Activated CD4-positive, alpha-beta T cell treated with anti-CD3 and anti-CD28 coated beads, Interleukin-2, amount 50 U/mL, for 1 hour (primary cell): Measurements from ENCODE around the gene VWA3B.
"Not testable (repeated sequence)": the region's sequence is repeated elsewhere in the genome, so short reads cannot be mapped to it uniquely, and the experiment has no call there.

Experiments used
- DNase-seq: peaks from one replicate; pipeline ENCODE4 v3.0.0-alpha.2; 2020

Gene VWA3B

DNA sequence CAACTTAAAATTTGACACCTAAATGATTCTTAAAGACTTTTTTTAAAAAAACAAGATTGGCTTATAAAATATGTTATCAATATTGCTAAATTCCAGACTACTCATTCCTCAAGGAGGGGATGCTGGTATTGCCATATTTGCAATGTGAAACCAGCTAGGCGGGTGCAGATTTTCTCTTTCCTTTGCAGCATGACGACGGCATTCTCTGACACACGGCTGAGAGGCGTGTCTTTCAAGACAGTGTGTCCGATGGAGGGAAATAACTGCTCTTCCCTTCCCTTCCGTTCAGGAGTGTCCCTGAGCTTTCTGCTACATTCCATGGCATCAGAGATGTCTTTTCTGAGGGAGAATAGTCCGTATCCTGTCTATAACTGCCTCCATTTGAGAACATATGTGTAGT is 221.1 kb downstream of the VWA3B start:
- DNase-seq: no peak

DNA sequence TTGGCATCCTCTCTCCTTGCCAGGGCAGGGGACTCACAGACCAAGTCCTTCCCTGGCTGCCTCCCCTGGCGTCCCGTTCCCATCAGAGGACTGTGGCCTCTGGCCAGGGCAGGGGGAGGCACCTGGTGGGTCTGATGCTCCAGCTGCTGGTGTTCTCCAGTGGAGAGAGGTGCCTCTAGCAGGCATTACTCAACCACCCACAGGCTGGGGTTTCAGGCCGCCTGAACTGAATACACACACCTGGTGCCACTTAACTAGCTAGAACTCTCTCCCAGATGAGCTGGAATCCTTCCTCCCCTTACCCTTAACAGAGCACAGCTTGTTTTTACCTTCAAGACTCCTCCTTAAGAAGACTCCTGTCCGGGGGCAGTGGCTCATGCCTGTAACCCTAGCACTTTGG is 221.6 kb downstream of the VWA3B start:
- no peak for DNase-seq

DNA sequence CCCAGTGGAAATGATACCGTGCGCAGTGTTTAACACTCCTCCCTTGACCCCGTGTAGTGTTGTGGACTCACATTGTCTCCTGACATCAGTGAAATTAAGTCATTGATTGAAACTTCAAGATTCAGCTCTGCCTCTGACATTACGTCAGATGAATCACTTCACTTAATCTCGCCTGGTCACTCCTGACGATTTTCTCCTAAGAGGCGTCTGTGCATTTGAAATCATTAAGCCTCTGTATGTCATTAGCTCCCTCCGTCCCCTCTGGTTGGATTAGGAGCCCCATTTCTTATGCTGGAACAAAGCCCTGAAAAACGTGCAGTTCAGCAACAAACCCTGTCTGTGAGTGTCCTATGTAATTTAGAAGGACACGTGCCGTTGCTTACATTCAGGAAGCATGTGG is 222.6 kb downstream of the VWA3B start:
- no peak for DNase-seq

DNA sequence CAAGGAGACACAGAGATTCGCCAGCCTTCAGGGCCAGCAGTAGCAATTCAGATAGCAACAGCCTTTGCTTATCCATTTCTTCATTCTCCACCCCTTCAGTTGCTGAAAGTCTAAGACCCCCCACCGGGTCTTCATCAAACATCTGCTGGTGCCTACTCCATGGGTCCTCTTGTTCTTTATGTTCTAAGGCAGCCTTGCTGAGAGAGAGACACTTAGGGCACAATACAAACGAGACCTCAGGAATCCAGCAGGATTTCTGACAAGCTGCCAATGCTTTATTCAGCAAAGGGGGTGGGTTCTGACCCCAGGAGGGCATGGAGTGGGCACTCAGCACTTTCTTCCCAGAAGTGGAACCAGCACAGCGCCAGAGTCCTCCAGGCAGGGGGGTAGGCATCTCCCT is 223.0 kb downstream of the VWA3B start:
- DNase-seq: no peak

GRCh38 chr2:98311090-98311489 is 224.1 kb downstream of the VWA3B start:
- DNase-seq: no peak

DNA sequence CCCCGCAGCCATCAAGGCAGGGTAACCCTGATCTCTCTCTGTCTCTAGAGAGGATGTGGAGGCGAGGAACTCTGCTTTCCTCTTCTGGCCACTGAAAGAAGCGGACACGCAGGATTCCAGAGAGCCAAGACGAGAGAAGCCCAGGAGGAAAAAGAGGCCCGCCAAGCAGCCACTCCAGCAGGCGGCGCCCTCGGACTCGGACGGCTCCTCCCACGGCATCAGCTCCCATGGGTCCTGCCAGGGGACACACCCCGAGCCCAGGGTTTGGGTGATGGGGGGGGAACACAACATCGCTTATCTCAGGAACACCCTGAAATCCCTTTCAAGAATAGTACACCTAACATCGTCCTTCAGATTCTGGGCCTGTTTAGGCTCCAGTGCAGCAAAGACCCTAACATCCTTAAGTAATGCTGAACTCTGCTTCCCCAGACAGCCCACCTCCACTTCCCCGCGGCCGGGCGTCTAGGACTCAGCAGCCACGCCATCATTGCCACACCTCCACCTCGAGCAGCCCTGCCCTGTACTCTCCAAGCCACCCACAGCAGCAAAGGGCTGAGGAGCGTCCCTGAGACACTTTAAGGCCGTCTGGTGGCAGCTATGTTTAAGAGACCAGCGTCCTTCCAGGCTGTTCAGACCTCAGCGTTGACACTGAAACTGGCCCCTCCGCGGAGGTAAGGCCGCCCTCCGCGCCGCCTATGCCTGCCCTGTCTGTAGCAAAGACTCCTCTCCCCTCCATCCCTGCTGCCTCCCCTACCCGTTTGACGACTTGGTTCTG is 225.0 kb downstream of the VWA3B start:
- no peak for DNase-seq

DNA sequence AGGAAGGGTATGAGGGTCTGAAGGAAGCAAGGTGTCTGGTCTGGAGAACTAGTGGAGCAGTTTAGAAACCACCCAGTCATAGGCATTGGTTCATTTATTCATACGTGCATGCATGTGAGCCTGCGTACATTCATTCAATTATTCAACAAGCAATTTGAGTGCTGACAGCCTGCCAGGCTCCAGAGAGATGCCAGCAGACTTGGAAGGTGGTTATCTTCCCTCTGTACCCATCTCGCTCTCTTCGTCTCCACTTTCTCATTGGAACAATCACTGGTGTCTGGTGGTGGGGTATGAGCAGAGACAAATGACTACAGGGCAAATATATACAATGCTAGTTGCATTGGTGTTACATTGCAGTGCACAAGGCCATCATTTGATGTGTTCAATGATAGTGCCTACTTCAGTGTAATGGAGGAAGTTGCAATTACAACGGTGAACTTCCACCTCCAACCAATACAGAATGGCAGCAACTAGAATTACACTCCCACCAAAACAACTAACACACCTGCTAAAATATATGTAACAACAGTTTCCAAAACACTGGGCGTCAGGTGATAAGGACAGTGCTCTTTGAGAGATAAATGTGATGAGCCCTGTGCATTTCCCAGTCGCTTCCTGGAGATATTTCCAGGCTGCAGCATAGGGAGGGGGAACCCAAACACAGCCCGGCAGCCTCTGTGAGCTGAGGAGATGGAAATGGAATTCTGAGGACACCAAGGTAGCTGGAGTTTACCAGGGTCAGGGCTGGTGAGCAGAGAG is 226.7 kb downstream of the VWA3B start:
- no peak for DNase-seq

DNA sequence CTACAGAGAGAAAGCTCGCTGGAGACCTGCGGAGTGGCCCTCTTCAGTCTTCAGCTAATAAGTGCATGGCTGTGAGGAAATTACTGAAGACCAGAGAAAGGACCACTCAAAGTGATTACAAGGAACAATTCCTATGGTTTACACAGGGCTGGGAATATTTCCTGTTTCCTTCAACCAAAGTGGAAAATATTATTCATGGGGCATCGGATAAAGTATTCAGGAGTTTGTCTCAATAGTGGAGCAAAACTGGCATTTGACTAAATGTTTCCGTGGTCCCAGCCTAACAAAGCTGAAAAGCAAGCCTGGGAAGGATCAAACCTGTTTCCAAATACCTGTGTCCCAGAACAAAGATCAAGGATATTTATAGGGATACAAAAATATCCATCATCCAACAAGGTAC is 227.3 kb downstream of the VWA3B start:
- no peak for DNase-seq

- no peak for DNase-seq
Observed at GRCh38 chr2:98315957-98316356, 229.0 kb downstream of the VWA3B start.

- no peak for DNase-seq
Observed at GRCh38 chr2:98317214-98317613, 230.2 kb downstream of the VWA3B start.

- not testable (repeated sequence) for DNase-seq
Observed at GRCh38 chr2:98320171-98320570, 233.2 kb downstream of the VWA3B start.

- DNase-seq: no peak
Observed at GRCh38 chr2:98324181-98324580, 237.2 kb downstream of the VWA3B start.

- no peak for DNase-seq
Observed at GRCh38 chr2:98327776-98328175, 240.8 kb downstream of the VWA3B start.

- no peak for DNase-seq
Observed at GRCh38 chr2:98329549-98329948, 242.6 kb downstream of the VWA3B start.

GRCh38 chr2:98332989-98333388 is 246.0 kb downstream of the VWA3B start:
- DNase-seq: no peak

GRCh38 chr2:98333922-98334321 is 247.0 kb downstream of the VWA3B start:
- no peak for DNase-seq

DNA sequence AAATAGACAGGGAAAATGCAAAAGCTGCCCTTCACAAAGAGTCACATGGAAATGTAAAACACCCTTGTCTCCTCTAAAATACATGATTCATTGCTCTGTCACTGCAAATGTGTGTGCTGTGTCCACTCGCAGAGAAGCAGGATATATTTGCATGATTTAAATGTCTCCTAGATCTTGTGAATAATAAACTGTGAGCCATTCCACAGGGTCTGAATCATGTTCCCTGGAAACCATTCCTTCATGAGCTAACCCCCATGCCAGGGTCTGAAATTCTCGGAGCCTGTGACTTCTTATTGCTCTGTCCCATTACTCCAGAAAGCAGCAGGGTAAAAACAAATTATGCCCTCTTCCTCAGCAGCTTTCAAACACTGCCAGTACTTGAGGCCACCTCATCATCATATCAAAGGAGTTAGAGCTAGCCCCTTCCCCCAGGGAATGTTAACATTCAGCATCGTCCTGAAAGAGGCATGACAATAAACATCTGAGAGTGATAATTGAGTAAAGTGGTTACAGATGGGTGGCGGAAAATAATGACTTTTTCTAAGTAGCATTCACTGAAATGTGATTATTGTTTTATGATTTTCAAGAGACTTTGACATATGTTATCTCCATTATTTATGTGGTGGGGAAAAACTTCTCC is 247.6 kb downstream of the VWA3B start:
- DNase-seq: no peak

DNA sequence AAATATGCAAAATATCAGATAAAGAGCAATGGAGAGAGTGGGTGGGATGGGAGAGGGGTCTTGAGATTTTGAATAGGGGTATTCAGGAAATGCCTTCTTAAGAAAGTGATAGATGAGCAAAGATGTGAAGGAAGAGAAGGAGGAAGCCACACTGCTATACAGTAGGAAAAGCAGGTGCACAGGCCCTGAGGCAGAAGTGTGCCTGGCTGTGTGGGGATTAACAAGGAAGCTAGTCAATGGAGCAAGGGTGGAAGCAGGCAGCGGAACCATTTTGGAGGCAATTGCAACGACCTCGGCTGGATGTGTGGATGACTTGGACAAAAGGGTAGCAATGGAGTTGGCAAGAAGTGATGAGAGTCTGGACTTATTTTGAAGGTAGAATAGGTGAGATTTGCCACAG is 248.3 kb downstream of the VWA3B start:
- no peak for DNase-seq

DNA sequence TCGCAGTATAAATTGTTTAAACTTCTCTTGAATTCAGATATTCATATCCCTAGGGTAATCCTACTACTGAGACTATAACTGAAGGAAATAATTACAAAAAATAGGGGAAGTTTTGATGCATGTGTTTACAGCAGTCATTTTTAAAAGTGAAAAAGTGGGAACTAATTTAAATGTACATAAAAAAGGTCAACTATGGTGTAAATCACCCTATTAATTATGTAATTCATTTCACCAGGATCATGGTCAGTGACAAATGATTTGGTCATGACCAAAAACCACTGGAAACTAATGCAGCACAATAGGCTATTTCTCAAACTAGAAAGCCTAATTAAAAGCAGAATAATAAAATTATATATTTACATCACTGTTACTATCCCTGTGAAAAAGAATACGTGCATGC is 254.3 kb downstream of the VWA3B start:
- DNase-seq: no peak

- no peak for DNase-seq
Observed at GRCh38 chr2:98343285-98343684, 256.3 kb downstream of the VWA3B start.

GRCh38 chr2:98346311-98347236 is 259.6 kb downstream of the VWA3B start, which contains the start of gene CNGA3:
Gene CNGA3 (plus strand): TSS chr2:98346456. CDS start chr2:98369976, 23,520 bp downstream.
- DNase-seq: peak; percentile 13

- no peak for DNase-seq
Observed at GRCh38 chr2:98347298-98348065, 260.5 kb downstream of the VWA3B start.
